Measurements from ENCODE around the gene PCDH8.

DNA sequence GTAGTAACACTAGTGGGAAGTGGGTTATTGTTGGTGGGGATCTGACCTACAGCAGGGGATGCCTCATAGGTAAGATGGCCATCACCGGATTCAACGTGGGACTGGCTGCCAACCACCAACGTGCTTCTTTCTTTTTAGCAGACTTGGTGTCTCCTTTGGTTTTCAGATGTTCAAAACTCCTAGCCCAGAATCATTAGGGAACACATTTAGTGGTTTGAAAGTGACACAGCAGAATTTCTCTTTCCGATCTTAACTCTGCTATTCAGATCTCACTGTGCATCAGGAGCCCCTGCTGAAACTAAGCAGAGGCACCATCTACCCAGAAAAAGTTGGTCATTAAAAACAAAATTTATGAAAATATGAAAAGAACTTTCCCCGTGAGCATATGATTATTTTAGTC, 36.7 kb upstream of the PCDH8 start:
- TF ChIP-seq, protein P1, sequence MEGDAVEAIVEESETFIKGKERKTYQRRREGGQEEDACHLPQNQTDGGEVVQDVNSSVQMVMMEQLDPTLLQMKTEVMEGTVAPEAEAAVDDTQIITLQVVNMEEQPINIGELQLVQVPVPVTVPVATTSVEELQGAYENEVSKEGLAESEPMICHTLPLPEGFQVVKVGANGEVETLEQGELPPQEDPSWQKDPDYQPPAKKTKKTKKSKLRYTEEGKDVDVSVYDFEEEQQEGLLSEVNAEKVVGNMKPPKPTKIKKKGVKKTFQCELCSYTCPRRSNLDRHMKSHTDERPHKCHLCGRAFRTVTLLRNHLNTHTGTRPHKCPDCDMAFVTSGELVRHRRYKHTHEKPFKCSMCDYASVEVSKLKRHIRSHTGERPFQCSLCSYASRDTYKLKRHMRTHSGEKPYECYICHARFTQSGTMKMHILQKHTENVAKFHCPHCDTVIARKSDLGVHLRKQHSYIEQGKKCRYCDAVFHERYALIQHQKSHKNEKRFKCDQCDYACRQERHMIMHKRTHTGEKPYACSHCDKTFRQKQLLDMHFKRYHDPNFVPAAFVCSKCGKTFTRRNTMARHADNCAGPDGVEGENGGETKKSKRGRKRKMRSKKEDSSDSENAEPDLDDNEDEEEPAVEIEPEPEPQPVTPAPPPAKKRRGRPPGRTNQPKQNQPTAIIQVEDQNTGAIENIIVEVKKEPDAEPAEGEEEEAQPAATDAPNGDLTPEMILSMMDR (conservative IDR thresholded peaks at IDR 0.05 in 1 of 2, IDR thresholded peaks at IDR 0.05 in 1 of 2; ENCODE audit: low read depth in 1 of 2, low read length in 2 of 2): no peak
- TF ChIP-seq EZH2 (IDR thresholded peaks at IDR 0.05; ENCODE audit: low read length, missing control alignments): no peak
